Measurements from ENCODE around the gene CDC27.
"Not testable (repeated sequence)": the region's sequence is repeated elsewhere in the genome, so short reads cannot be mapped to it uniquely, and the experiment has no call there.

Gene CDC27

DNA sequence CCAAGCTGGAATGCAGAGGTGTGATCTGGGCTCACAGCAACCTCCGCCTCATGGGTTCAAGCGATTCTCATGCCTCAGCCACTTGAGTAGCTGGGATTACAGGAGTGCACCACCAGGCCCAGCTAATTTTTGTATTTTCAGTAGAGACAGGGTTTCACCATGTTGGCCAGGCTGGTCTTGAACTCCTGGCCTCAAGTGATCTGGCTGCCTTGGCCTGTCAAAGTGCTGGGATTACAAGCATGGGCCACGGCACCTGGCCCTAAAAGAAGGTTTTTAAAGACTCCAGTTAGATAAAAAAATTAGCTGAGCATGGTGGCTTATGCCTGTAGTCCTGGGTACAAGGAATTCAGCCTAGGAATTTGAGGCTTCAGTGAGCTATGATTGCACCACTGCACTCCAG is 62.3 kb downstream of the CDC27 start:
- DNase-seq = not testable (repeated sequence)

DNA sequence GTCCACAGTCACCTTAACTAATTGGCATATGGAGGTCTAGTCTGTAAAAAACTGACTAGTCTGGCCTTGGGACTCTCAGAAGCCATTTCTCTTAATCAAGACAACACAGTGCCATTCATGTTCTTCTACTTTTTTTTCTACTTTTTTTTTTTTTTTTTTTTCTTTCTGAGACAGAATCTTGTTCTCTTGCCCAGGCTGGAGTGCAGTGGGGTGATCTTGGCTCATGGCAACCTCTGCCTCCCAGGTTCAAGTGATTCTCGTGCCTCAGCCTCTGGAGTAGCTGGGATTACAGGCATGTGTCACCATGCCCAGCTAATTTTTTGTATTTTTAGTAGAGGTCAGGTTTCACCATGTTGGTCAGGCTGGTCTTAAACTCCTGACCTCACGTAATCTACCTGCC is 65.8 kb downstream of the CDC27 start:
- DNase-seq = not testable (repeated sequence)

DNA sequence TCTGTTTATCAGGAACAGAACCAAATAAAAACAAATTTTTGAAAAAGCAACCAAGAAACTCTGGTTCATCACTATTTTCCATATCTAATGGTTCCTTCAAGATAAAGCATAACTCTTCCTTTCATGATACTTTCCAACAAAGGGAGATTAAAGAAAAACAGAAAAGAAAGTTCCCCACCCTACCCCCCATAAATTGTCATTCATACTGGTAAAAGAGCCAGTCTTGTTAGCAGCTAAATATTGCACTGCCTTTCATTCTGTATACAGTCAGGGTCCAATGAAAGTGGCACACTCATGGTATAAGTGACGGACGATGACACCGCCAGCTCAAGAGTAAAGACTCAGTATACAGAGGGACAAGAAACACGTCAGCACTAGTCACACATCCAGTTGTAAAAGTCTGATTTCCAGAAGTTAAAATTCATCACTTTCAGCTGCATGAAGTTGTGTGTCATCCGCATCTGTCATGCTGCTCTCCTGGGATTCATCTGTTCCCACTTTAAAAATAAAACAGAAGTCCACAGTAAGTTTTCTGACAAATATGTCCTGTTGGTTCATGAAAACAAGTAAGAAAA is 68.5 kb downstream of the CDC27 start:
- no peak for DNase-seq

- DNase-seq = no peak
Measured at GRCh38 chr17:47119746-47120520, 69.2 kb downstream of the CDC27 start.

GRCh38 chr17:47117386-47117785 is 71.7 kb downstream of the CDC27 start:
- no peak for DNase-seq

DNA sequence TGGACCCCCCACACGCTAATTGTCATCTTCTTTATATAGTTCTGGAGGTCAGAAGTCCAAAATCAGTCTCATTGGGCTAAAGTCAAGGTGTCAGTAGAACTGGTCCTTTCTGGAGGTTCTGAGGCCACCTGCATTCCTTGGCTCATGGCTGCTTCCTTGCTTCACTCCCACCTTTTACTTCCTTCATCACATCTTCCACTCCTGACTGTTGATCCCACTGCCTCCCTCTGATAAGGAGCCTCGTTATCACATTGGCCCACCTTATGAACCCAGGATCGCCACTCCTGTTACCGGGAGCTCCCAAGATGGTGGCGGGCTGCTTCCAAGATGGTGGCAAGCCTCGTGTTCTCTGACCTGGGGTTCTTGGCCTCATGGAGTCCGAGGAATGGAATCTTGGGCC is 83.0 kb downstream of the CDC27 start:
- DNase-seq = no peak

DNA sequence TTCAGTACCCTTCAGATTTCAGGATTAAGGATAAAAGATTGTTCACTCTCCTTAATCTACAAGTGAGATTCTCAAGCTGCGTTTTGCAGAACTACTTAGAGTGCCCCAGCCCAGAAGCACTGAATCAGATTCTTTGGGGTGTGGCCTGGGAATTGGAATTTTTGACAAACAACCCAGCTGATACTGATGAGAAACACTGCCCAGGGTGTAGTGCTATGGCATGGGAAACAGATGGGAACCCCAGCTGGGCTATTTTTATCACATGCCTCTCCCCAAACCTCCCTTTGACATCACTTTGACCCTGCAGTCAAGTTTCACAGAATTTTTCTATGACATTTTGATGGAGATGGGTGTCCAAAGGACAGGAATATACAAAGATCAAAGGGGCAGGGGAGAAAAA is 83.8 kb downstream of the CDC27 start:
- DNase-seq = not testable (repeated sequence)

GRCh38 chr17:47102914-47103313 is 86.2 kb downstream of the CDC27 start:
- DNase-seq = no peak

- peak; percentile 90 for DNase-seq
Measured at GRCh38 chr17:47099987-47100711, 88.9 kb downstream of the CDC27 start.

- no peak for DNase-seq
Measured at GRCh38 chr17:47099451-47099986, 89.6 kb downstream of the CDC27 start.

GRCh38 chr17:47096343-47096742 is 92.8 kb downstream of the CDC27 start:
- DNase-seq = no peak

DNA sequence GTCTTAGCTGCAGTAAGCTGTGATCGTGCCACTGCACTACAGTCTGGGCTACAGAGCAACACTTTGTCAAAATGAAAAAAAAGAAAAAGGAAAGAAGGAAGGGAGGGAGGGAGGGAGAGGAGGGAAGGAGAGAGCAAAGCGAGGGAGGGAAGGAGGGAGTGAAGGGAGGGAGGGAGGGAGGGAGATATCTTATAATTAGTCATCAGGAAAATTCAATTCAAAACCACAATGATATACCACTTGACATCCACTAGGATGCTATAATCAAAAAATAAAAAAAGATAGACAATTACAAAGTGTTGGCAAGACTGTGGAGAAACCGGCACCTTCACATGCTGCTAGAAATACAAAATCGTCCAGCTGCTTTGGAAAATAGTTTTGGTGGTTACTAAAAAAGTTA is 93.8 kb downstream of the CDC27 start:
- DNase-seq = no peak

DNA sequence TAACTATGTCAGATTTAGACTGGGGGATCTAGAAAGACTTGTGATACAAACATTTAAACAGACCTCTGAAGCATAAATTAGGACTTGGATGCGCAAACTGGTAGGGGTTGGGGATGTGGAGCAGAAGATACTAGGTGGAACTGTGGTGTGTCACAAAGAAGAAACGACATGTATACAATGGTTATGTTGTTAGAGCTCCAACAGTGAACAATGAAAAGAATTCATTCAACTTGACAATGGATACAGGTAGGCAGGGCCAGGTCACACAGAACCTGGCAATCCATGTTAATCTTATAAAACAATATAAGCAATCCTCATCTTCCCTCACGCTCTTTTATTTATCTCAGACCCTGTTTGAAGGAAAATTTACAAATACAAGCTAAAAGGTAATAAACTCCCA is 102.0 kb downstream of the CDC27 start:
- no peak for DNase-seq

- DNase-seq = no peak
Measured at GRCh38 chr17:47085736-47086135, 103.4 kb downstream of the CDC27 start.

DNA sequence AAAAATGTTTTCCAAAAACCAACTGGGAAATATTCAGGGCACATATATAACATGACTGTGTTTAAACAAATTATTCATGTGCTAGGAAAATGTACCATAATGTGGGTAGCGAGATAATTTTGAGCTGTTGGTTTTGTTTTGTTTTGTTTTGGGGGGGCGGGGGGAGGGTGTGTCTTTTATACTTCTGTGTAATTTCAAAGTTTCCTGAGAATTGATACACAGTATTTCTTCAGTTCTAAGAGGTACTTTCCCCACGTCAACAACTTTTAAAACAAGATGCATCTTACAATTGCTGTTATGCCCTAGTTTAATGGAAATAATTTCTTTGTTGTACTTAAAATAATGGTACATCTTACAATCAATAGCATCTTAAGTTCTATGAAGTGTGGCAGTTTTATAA is 110.3 kb downstream of the CDC27 start:
- no peak for DNase-seq

- no peak for DNase-seq
Measured at GRCh38 chr17:47077576-47077975, 111.5 kb downstream of the CDC27 start.

- DNase-seq = no peak
Measured at GRCh38 chr17:47076171-47076570, 112.9 kb downstream of the CDC27 start.

DNA sequence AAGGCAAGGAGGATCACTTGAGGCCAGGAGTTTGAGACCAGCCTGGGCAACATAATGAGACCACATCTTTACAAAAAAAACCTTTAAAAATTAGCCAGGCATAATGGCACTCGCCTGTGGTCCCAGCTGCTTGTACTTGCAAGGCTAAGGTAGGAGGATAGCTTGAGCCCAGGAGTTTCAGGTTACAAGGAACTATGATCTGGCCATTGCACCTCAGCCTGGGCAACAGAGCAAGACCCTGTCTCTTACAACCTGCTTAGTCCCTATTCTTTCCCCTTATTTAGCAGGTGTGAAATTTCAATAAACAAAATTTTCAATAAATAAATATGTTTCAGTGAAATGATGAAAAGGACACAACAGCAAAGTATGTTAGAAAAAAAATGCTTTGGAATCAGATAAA is 114.7 kb downstream of the CDC27 start:
- DNase-seq = not testable (repeated sequence)

GRCh38 chr17:47073629-47074028 is 115.5 kb downstream of the CDC27 start:
- DNase-seq = not testable (repeated sequence)

DNA sequence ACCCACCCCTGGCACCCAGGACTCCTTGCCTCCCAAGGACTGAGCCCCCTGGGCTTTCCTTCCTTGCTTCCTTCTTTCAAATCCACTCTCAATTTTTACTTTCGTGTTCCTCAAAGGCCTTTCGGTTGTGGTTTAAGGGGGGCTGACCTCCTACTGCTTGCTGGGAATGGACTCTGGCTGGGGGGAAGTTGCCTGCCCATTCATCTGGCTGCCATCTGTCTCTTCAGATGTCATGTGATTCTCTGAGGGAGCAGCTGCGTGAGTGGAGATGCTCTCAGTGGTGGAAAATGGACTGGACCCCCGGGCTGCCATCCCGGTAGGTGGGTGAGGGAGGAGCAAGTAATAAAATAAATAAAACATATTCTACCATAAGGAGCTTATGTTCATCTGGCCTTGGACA is 116.2 kb downstream of the CDC27 start:
- no peak for DNase-seq

DNA sequence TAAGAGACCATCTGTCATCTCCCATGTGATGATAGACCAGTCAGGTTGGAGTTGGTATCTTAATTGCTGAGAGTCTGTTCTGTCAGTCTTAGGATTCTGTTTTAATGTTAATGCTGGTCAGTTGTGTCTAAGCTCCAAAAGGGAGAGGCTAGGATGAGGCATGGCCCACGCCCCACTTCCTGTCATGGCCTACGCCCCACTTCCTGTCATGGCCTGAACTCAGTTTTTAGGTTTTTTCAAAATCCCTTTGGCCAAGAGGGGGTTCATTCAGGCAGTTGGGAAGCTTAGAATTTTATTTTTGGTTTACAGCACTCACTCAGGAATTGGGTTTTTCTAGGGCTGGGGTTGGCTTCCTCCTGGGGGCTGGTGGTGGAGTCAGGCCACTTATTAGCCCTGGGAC is 117.9 kb downstream of the CDC27 start:
- not testable (repeated sequence) for DNase-seq

DNA sequence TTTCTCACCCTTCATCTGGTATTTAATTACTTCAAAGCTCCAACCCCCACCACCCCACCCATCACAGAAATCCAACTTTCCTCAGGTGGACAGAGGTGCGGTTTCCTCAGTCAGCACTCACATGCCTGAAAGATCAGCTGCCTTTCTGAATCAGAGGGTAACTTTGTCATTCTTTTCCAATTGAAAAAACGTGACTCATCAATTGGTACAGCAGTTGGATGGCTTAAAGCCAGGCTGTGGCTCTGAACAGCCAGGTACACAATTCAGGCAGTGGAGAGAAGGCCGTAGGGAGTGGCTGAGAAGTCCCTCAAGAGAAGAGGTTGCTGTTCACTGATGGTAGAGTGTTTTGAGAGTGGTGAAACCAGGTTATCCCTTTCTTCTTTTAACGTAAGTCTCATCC is 118.8 kb downstream of the CDC27 start:
- not testable (repeated sequence) for DNase-seq

All from stimulated activated CD4-positive, alpha-beta T cell treated with anti-CD3 and anti-CD28 coated beads, Interleukin-4, amount 100 ng/mL, for 1 hour (primary cell).